MCF 10A (cell line): Measurements from ENCODE around the gene TEX11. TPM values are rescaled to one million over a fixed set of nuclear protein-coding genes. Genes with fewer than 3 reads are reported as not detected.

Experiments
- BruUV-seq: library from RNA; stranded (reverse); fragments of 400-500 nt; replicated peaks from 2 replicates; lab custom pipeline; 2021; lab: Mats Ljungman, UMichigan
- CTCF ChIA-PET: fragments of 300-600 bp; sonication (Branson Sonifier 250); formaldehyde crosslinking; extraction: SDS; loops from one replicate; lab custom pipeline; 2021; ENCODE audit warnings: antibody characterized with exemption, inconsistent platforms; lab: Yijun Ruan, JAX
- POLR2A ChIA-PET: fragments of 300-600, 350-650 bp; sonication (Branson Sonifier 250); formaldehyde crosslinking; extraction: SDS; loops from one replicate; lab custom pipeline; 2020; ENCODE audit warnings: antibody characterized with exemption, inconsistent platforms; lab: Yijun Ruan, JAX
- DNase-seq: peaks from one replicate; pipeline ENCODE4 v3.0.0-alpha.2; 2018; ENCODE audit not compliant: unreplicated experiment
- H3K27ac Mint-ChIP-seq: one replicate; pipeline ENCODE4 v1.8.0; 2022; ENCODE audit warnings: mild to moderate bottlenecking, low read depth, mixed read lengths; ENCODE audit not compliant: unreplicated experiment
- H3K27me3 Mint-ChIP-seq: one replicate; pipeline ENCODE4 v1.8.0; 2022; ENCODE audit warnings: mixed read lengths; ENCODE audit not compliant: insufficient read depth, unreplicated experiment
- H3K36me3 Mint-ChIP-seq: one replicate; pipeline ENCODE4 v1.8.0; 2022; ENCODE audit warnings: mild to moderate bottlenecking, moderate library complexity, mixed read lengths; ENCODE audit not compliant: insufficient read depth, unreplicated experiment
- H3K4me1 Mint-ChIP-seq: one replicate; pipeline ENCODE4 v1.8.0; 2022; ENCODE audit warnings: mixed read lengths; ENCODE audit not compliant: insufficient read depth, unreplicated experiment
- H3K4me3 Mint-ChIP-seq: one replicate; pipeline ENCODE4 v1.8.0; 2022; ENCODE audit warnings: mild to moderate bottlenecking, moderate library complexity, mixed read lengths; ENCODE audit not compliant: unreplicated experiment
- H3K9me3 Mint-ChIP-seq: one replicate; pipeline ENCODE4 v1.8.0; 2022; ENCODE audit warnings: mixed read lengths; ENCODE audit not compliant: unreplicated experiment
- intact Hi-C: fragments of 100-400 bp; cut with micrococcal nuclease; formaldehyde crosslinking; loops from 2 replicates; pipeline ENCODE4 v1.14.1; 2022
- total RNA-seq: library from RNA; stranded (reverse); gene quantifications from 2 replicates; pipeline ENCODE4 v1.2.3, GENCODE V29; 2022
- TF ChIP-seq, protein P1 (sequence below): fragments of 200-600 bp; IDR thresholded peaks from one replicate; pipeline ENCODE4 v1.8.0; 2022; ENCODE audit warnings: antibody characterized with exemption, mild to moderate bottlenecking; ENCODE audit not compliant: unreplicated experiment

TEX11 gene
- total RNA-seq, 1 experiment from 2014 or later, result not detected

DNA sequence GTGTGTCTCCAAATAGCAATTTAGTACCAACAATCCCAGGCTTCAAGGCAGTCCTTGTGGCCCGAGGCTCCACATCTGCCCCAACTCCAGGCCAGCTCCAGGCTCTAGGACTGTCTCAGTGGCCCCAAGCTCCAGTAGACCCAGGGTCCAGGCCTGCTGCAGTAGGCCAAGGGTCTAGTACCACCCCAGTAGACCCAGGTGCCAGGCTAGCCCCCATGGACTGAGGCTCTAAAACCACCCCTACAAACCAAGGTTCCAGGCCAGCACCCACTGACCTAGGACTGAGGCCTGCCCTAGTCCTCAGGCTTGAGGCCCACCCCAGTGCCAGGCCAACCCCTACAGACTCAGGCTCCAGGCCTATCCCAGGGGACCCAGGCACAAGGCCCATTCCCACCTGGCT is 272.3 kb downstream of the TEX11 start:
- BruUV-seq, result no TSS peak
- H3K27ac Mint-ChIP-seq, result no peak overlapping the region
- H3K36me3 Mint-ChIP-seq, result peaks cover 5% of the 10 kb centered on the region
- ChIA-PET POLR2A (no interaction called here), CTCF (interaction anchor here (1.8 kb wide), 1 partner anchor 29 kb away, joined by 6 read pairs; no protein-coding TSS in a partner anchor)
- no peaks in the 10 kb centered on the region for H3K4me1 Mint-ChIP-seq
- TF ChIP-seq, protein P1, sequence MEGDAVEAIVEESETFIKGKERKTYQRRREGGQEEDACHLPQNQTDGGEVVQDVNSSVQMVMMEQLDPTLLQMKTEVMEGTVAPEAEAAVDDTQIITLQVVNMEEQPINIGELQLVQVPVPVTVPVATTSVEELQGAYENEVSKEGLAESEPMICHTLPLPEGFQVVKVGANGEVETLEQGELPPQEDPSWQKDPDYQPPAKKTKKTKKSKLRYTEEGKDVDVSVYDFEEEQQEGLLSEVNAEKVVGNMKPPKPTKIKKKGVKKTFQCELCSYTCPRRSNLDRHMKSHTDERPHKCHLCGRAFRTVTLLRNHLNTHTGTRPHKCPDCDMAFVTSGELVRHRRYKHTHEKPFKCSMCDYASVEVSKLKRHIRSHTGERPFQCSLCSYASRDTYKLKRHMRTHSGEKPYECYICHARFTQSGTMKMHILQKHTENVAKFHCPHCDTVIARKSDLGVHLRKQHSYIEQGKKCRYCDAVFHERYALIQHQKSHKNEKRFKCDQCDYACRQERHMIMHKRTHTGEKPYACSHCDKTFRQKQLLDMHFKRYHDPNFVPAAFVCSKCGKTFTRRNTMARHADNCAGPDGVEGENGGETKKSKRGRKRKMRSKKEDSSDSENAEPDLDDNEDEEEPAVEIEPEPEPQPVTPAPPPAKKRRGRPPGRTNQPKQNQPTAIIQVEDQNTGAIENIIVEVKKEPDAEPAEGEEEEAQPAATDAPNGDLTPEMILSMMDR, result no peak
- no peaks in the 10 kb centered on the region for H3K9me3 Mint-ChIP-seq
- peaks cover 22% of the 10 kb centered on the region for H3K27me3 Mint-ChIP-seq
- intact Hi-C loops, result no loop called here
- no peak for DNase-seq
- H3K4me3 Mint-ChIP-seq, result no peak overlapping the region

DNA sequence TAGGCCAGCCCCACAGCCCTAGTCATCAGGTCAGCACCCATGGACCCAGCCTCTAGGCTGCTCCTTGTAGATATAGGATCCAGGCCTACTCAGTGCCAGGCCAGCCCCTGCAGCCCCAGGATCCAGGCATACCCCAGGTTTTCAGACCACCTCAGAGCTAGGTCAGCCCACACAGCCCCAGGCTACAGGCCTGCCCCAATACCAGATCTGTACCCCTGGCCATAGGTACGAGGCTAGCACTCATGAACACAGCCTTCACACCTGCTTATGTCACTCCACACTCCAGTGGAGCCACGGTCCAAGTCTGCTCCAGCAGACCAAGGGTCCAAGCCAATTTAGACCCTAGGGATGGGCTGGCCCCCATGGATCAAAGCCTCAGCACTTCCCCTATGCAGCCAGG is 272.8 kb downstream of the TEX11 start:
- intact Hi-C loops, result no loop called here
- Mint-ChIP-seq H3K36me3 (peaks cover 5% of the 10 kb centered on the region), H3K4me1 (no peaks in the 10 kb centered on the region), H3K27ac (no peak overlapping the region), H3K27me3 (peaks cover 22% of the 10 kb centered on the region), H3K4me3 (no peak overlapping the region), H3K9me3 (no peaks in the 10 kb centered on the region)
- ChIA-PET CTCF (no interaction called here), POLR2A (no interaction called here)
- TF ChIP-seq, protein P1, result no peak
- no TSS peak for BruUV-seq
- no peak for DNase-seq

DNA sequence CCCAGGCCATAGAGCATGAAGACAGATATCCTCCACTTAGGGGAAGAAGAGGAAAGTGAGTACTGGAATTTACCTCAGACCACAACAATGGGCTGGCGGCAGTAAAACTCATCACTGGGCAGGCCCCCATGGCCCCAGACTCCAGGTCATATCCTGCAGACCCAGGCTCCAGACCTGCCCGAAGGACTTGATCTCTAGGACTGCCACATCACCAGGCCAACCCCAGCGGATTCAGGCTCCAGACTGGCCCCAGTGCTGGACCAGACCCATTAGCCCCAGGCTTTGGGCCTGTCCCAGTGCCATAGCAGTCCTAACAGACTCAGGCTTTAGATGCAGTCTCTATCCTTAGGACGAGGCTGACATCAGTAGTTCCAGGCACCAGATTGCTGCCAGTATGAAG is 273.3 kb downstream of the TEX11 start:
- Mint-ChIP-seq H3K27ac (no peak overlapping the region), H3K4me1 (no peaks in the 10 kb centered on the region), H3K9me3 (no peaks in the 10 kb centered on the region), H3K36me3 (peaks cover 5% of the 10 kb centered on the region), H3K4me3 (no peak overlapping the region), H3K27me3 (peaks cover 22% of the 10 kb centered on the region)
- ChIA-PET POLR2A (no interaction called here), CTCF (no interaction called here)
- intact Hi-C loops, result no loop called here
- no TSS peak for BruUV-seq
- DNase-seq, result no peak
- TF ChIP-seq, protein P1, result no peak

DNA sequence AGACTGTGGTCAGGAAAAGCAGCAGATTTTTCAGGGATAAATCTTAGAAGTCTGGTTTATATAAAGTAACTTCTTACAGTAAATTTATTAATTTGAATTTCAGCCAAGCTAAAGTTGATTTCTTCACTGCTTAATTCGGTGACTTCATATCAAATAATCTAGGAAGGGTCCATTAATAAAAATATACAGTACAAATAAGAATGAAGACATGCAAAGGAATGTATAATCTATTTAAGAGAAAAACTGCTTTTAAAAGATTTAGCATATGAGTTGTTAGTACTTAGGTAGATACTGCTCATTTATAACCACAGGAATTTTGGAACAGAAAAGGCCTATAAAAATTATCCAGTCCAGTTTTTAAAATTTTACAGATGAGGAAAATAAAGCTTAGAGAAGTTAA is 286.8 kb downstream of the TEX11 start:
- H3K36me3 Mint-ChIP-seq, result peaks cover 6% of the 10 kb centered on the region
- DNase-seq, result no peak
- no peaks in the 10 kb centered on the region for H3K9me3 Mint-ChIP-seq
- intact Hi-C loops, result no loop called here
- no TSS peak for BruUV-seq
- no peak overlapping the region for H3K27ac Mint-ChIP-seq
- no peaks in the 10 kb centered on the region for H3K4me1 Mint-ChIP-seq
- ChIA-PET CTCF (no interaction called here), POLR2A (interaction anchor here (1.1 kb wide), 1 partner anchor 43 kb away, joined by 4 read pairs; no protein-coding TSS in a partner anchor)
- TF ChIP-seq, protein P1, result no peak
- H3K4me3 Mint-ChIP-seq, result no peak overlapping the region
- peaks cover 70% of the 10 kb centered on the region for H3K27me3 Mint-ChIP-seq
